Duodenal mucosa (tissue), 2 donors: Measurements from ENCODE around the gene CR2.
A peak's percentile ranks its signal among the peaks of the same experiment; 100 is the strongest.

Experiments
- H3K27ac ChIP-seq: one replicate; pipeline ENCODE4 v1.7.0; 2013; ENCODE audit warnings: low read depth, low read length
- H3K27me3 ChIP-seq, 2 donors: one replicate each; pipeline ENCODE4 v1.7.0; 2013; ENCODE audit warnings: low read length in 2 of 2, control low read depth in 1 of 2; ENCODE audit not compliant: insufficient read depth in 2 of 2, control insufficient read depth in 1 of 2
- H3K36me3 ChIP-seq, 2 donors: one replicate each; pipeline ENCODE4 v1.7.0; 2013; ENCODE audit warnings: low read length in 2 of 2, control low read depth in 1 of 2; ENCODE audit not compliant: insufficient read depth in 2 of 2, control insufficient read depth in 1 of 2
- H3K4me1 ChIP-seq, 2 donors: one replicate each; pipeline ENCODE4 v1.7.0; 2013; ENCODE audit warnings: low read length in 2 of 2, control low read depth in 1 of 2; ENCODE audit not compliant: insufficient read depth in 2 of 2, control insufficient read depth in 1 of 2
- H3K4me3 ChIP-seq, 2 donors: one replicate each; pipeline ENCODE4 v1.7.0; 2013; ENCODE audit warnings: low read length in 2 of 2, low read depth in 1 of 2
- H3K9ac ChIP-seq, 2 donors: one replicate each; pipeline ENCODE4 v1.7.0; 2013; ENCODE audit warnings: low read length in 2 of 2, low read depth in 1 of 2
- H3K9me3 ChIP-seq, 2 donors: one replicate each; pipeline ENCODE4 v1.7.0; 2013; ENCODE audit warnings: low read length in 2 of 2, control low read depth in 1 of 2; ENCODE audit not compliant: control insufficient read depth in 1 of 2

The CR2 gene

DNA sequence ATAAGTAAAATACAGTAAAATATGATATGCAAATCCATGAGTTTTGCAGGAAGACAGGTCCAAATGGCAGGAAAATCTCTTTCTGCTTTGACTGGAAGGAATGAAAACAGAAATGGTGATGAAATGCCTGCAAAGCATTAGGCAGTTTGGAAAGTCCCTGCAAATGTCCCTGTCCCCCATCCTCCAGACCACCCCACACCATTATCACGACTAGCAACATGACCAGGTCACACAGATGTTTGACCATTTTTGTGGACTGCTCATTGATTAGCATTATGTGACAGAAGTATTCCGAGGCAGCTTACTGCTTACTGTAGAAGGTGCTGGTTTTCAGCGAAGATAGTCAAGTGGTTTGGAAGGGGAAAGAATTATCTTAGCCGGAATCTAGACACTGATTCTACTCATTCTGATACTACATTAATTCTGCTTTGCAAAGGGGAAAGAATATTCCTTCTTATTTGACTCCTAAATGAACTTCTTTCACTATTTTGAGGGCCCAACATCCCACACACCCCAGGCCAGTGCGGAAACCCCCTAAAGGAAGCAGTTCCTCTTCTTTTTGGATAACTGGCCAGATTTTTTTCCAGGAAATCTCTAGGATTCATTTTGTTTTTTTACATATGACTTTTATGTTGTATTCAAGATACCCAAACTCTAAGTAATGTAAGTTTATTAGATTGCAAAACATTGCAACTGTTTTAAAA, 9.5 kb upstream of the CR2 start:
- no peak overlapping the region for H3K27ac ChIP-seq
- H3K4me1 ChIP-seq: no peaks in the 10 kb centered on the region
- H3K9ac ChIP-seq: no peak overlapping the region
- no peaks in the 10 kb centered on the region for H3K9me3 ChIP-seq
- H3K27me3 ChIP-seq: no peaks in the 10 kb centered on the region
- H3K4me3 ChIP-seq: no peak overlapping the region
- no peaks in the 10 kb centered on the region for H3K36me3 ChIP-seq

DNA sequence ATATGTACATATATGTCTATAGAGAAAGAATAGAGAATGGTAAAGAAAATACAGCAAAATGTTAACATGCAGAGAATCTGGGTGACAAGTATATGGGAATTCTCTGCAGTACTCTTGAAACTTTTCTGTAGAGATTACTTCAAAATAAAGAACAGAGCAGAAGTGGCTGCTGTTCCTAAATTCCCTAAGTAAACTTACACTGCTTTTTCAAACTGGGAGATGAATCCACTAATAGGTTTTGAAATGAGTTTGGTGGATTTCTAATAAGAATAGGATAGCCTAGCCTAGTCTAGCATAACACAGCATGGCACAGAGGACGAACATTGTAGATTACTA, 450 bp upstream of the CR2 start:
- H3K9ac ChIP-seq: no peak overlapping the region
- no peak overlapping the region for H3K27ac ChIP-seq
- H3K4me3 ChIP-seq: peak overlapping the region; percentile 45 to 67
- H3K9me3 ChIP-seq: no peaks in the 10 kb centered on the region
- H3K36me3 ChIP-seq: no peaks in the 10 kb centered on the region
- H3K4me1 ChIP-seq: peaks cover 0 to 12% of the 10 kb centered on the region in 2 donors
- peaks cover 32 to 33% of the 10 kb centered on the region in 2 donors for H3K27me3 ChIP-seq

DNA sequence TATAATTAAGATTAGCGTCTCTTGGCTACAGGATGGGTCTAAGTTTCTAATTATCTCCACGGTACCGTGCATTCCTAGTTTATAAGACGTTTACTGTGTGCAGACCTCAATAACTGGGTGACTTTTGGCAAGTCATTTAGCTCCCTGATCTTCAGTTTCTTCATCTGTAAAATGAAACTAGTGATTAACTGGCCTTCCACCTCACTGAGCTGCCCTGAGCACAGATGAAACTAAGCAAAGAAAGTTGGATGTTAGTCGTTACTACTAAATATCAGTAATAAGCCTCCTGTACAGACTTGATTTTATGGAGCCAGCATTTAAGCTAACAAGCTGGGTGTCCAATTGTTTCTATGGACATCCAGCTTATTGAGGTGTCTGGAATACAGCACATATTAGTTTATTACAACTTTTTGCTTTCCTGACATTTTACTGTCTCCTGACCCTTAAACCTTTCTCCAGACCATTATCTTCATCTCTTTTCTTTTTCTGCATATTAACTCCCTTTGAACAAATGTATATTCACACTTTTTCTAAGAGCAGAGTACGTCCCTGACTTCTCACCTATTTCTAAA, 1.1 kb downstream of the CR2 start:
- peaks cover 28 to 32% of the 10 kb centered on the region in 2 donors for H3K27me3 ChIP-seq

DNA sequence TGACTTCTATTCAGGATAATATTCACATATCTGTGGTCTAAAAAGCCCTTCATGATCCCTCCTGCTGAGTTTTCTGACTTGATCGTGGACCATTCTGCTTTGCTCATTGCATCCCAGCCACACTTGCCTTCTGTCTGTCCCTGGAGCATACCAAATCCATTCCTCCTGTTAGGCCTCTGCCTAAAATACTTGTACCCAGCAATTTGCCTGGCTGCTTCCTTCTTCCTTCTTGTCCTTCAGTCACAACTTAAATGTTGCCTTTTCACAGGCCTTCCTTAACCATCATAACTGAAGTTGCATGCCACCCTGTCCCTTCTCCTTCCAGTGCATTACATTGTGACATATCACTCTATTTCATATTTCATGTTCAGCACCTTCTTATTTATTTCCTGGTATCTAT, 4.3 kb downstream of the CR2 start:
- Histone ChIP-seq H3K27ac (no peak overlapping the region), H3K36me3 (no peaks in the 10 kb centered on the region), H3K4me1 (peaks cover 0 to 12% of the 10 kb centered on the region in 2 donors), H3K9ac (no peak overlapping the region), H3K9me3 (no peaks in the 10 kb centered on the region), H3K27me3 (peaks cover 11 to 28% of the 10 kb centered on the region in 2 donors), H3K4me3 (no peak overlapping the region)

More for the DNA sequence above, 1.1 kb downstream of the CR2 start:
- H3K27ac ChIP-seq: no peak overlapping the region
- peaks cover 0 to 12% of the 10 kb centered on the region in 2 donors for H3K4me1 ChIP-seq
- no peak overlapping the region for H3K9ac ChIP-seq
- H3K4me3 ChIP-seq: peak overlapping the region; percentile 45 to 67
- no peaks in the 10 kb centered on the region for H3K9me3 ChIP-seq
- H3K36me3 ChIP-seq: no peaks in the 10 kb centered on the region

DNA sequence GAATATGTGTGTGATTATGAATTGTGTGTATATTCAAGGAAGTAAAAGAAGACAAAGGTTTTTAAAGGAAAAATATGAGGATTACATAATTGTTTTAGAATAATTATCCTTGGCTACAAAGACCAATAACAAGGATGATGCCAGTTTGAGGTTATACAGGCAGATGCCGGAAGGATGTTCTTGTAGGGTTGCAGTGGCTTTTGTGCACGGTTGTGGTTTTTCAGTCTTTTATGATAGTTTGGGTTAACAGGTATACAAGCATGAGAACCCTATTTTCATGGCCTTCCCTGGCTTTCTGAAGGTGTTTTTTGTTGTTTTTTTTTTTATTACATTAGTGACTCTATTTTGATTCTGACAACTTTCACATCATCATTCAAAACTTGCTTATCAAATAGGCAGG, 4.9 kb downstream of the CR2 start:
- Histone ChIP-seq H3K36me3 (no peaks in the 10 kb centered on the region), H3K4me1 (peaks cover 0 to 10% of the 10 kb centered on the region in 2 donors), H3K27ac (no peak overlapping the region), H3K9me3 (no peaks in the 10 kb centered on the region), H3K9ac (no peak overlapping the region), H3K27me3 (peaks cover 7 to 24% of the 10 kb centered on the region in 2 donors), H3K4me3 (no peak overlapping the region)

DNA sequence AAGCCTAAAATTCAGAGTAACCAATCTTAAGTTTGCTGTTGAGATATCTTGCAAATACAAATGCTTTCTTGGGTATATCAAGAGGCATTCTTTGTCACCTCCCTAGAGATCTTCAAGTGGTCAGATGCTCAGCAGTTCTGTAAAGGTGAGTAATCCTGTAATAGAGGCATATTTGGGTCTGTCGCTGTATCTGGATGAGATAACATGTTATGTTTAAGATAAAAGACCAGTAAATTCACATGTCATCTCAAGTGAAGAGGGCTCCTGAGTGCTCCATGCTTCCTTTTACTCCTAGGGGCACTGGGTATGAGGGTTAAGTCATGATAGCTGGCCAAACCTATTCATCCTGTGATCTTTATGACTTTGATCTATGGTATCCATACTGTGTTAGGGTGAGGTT, 7.5 kb downstream of the CR2 start:
- Histone ChIP-seq H3K9me3 (no peaks in the 10 kb centered on the region), H3K36me3 (no peaks in the 10 kb centered on the region), H3K4me3 (no peak overlapping the region), H3K4me1 (no peaks in the 10 kb centered on the region), H3K9ac (no peak overlapping the region), H3K27me3 (peaks cover 0 to 6% of the 10 kb centered on the region in 2 donors), H3K27ac (no peak overlapping the region)

DNA sequence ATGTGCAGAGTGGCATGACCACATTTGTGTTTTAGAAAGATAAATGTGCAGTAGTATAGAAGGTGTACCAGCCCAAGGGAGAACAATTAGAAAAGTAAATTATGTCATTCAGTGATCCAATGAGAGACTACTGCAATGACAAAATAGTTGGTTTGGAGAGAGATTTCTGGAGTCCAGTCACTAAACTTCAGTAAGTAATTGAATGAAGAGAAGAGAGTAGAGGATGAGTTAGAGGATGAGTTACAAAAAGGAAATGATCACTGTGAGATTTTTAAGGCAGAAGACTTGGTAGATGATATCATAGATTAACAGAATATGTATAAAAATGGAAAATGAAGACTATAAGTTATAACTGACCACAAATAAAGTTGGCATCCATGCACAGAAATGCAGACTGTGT, 8.4 kb downstream of the CR2 start:
- Histone ChIP-seq H3K4me3 (no peak overlapping the region), H3K4me1 (no peaks in the 10 kb centered on the region), H3K27me3 (peaks cover 0 to 6% of the 10 kb centered on the region in 2 donors), H3K27ac (no peak overlapping the region), H3K9ac (no peak overlapping the region), H3K9me3 (no peaks in the 10 kb centered on the region), H3K36me3 (no peaks in the 10 kb centered on the region)

DNA sequence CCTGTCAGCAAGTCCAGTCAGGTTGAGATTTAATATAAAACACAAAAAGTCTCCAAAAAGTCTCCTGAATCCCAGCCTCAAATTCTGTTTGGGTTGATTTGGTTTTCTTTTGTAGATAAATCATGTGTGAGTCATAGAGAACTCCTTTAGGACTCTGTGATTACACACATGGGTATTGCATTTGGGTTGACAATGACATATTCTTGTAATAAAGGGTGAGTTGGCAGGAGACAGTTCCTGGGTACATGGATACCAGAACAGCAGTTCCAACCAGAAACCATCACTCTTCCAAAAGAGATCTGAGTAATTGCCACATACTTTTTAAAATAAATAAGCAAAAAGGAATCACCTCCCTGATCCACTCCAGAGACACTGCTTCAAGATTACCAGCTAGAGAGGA, 8.9 kb downstream of the CR2 start:
- Histone ChIP-seq H3K27ac (no peak overlapping the region), H3K4me1 (no peaks in the 10 kb centered on the region), H3K4me3 (no peak overlapping the region), H3K9me3 (no peaks in the 10 kb centered on the region), H3K9ac (no peak overlapping the region), H3K36me3 (no peaks in the 10 kb centered on the region), H3K27me3 (peaks cover 0 to 6% of the 10 kb centered on the region in 2 donors)

DNA sequence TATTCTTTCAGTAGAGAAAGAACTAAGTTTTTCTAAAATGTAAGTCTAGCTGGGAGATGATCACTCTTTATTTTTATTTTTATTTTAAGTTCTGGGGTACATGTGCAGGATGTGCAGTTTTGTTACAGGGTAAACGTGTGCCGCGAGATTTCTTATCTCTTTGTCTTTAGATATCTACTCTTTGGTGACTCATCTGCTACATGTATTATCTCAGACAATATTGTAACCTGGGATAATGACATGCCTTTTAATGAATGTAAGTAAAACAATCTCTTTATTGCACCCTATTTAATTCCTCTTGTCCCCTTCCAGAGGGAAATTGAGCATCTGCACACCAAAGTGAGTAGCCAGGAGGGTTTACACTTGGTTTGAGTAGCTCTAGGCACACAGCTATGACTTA, 9.4 kb downstream of the CR2 start:
- no peaks in the 10 kb centered on the region for H3K4me1 ChIP-seq
- H3K27ac ChIP-seq: no peak overlapping the region
- H3K36me3 ChIP-seq: no peaks in the 10 kb centered on the region
- H3K27me3 ChIP-seq: peaks cover 0 to 6% of the 10 kb centered on the region in 2 donors
- no peaks in the 10 kb centered on the region for H3K9me3 ChIP-seq
- H3K9ac ChIP-seq: no peak overlapping the region
- no peak overlapping the region for H3K4me3 ChIP-seq

DNA sequence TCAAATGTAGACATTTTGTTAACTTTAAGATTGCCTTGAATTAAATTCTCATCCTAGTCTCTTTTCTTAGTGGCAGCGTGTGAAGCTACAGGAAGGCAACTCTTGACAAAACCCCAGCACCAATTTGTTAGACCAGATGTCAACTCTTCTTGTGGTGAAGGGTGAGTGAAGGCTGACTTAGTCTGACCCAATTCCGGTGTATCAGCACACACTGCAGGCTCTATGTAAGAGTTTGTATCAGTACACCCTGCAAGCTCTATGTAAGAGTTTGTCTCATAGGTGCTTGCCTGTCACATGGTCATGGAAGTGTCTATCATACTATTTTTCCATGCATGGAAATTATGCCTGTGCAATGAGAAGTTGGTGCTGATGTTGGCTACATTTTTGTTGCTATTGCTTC, 16.8 kb downstream of the CR2 start:
- H3K4me1 ChIP-seq: no peaks in the 10 kb centered on the region
- H3K36me3 ChIP-seq: no peaks in the 10 kb centered on the region
- H3K27me3 ChIP-seq: peaks cover 0 to 7% of the 10 kb centered on the region in 2 donors
- no peak overlapping the region for H3K9ac ChIP-seq
- no peaks in the 10 kb centered on the region for H3K9me3 ChIP-seq
- H3K27ac ChIP-seq: no peak overlapping the region
- no peak overlapping the region for H3K4me3 ChIP-seq
